DMS53 treated with DMSO at 0.1 percent for 48 hours (cell line): ENCODE data around the gene TNFAIP2.

Experiments used
- DNase-seq: peaks from one replicate; lab custom pipeline; 2025; ENCODE audit not compliant: unreplicated experiment; lab: John Stamatoyannopoulos, UW

TNFAIP2 gene

GRCh38 chr14:103134405-103134804 is 11.1 kb downstream of the TNFAIP2 start:
- no peak for DNase-seq

DNA sequence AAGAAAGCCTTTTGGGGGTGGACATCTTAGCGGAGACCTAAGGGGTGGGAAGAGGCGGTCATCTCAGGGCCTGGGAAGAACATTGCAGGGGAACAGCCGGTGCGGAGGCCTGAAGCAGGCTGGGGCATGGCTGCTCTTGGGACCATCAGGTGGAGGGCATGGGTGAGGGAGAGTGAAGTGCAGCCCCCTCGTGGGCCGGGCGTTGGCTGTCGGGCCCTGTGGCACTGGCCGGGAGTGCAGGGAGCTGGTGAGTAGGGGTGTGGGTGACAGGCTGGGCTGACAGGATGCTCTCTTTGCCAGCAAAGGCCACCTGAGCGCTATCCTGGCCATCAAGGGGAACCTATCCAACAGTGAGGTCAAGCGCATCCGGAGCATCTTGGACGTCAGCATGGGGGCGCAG is 11.7 kb downstream of the TNFAIP2 start:
- no peak for DNase-seq

DNA sequence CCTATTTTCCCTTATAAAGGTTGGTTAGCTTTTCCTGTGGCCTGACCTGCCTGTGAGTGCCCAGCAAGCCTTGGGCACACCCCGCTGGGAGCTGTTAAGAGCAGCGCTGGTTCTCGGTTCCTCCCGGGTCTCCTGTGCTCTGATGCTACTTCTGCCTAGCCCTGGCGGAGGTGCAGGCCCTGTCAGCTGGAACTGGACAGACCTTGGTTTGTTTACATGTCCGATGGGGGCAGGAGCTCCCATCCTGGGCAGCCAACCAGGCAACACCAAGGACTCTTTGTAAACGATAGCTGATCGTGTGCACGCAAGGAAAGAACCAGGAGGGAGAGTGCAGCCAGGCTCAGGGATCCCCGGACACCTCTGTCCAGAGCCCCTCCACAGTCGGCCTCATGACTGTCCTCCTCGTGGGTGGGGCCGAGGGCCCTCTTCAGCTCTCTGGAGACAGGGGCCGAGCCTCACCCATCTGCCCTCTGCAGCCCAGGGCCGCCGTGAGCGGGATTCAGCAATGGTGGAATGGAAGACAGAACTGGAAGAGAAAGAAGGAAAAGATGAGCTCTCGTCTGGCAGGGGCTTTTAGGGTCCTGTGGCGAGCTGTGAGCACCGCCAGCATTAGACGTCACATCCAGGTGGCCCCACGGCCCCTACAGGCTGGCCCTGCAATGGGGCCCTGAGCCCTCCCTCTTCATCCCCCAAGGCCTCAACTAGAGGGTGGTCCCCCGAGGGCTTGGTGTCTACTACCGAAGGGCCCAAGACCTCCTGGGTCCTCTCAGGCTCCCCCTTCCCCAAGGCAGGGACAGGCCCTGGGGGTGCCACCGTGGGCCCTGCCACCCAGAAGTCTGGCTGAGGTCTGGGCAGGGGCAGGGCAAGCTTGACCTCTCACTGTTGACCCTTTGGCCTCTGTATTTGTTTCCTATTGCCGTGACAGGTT is 12.3 kb downstream of the TNFAIP2 start:
- no peak for DNase-seq

DNA sequence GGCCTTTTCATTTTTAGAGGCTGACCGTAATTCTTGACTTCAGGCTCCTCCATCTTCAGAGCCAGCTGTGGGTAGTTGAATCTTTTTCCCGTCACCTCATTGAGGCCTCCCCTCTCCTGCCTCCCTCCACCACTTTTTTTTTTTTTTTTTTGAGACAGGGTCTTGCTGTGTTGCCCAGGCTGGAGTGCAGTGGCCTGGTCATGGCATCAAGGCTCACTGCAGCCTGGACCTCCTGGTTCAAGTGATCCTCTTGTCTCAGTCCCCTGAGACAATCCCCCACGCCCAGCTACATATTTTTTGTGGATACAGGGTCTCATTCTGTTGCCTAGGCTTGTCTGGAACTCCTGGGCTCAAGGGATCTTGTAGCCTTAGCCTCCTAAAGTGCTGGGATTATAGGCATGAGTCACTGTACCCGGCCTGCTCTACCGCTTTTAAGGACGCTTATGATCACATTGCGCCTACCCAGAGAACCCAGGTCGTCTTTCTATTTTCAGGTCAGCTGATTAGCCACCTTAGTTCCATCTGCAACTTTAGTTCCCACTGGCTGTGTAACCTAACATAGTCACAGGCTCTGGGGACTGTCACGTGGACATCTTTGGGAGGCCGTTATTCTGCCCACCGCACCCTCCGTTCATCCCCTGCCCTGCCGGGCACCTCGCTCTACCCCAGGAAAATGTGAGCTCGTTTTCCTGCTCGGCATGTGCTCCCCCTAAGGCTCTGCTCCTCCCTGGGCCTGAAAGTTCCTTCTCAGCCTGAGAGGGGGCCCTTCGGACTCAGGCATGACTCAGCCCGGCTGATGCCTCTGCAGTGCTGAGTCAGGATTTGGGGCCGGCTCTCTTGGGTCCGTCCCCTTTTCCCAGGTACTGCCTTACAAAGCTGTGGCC is 13.4 kb downstream of the TNFAIP2 start:
- no peak for DNase-seq

DNA sequence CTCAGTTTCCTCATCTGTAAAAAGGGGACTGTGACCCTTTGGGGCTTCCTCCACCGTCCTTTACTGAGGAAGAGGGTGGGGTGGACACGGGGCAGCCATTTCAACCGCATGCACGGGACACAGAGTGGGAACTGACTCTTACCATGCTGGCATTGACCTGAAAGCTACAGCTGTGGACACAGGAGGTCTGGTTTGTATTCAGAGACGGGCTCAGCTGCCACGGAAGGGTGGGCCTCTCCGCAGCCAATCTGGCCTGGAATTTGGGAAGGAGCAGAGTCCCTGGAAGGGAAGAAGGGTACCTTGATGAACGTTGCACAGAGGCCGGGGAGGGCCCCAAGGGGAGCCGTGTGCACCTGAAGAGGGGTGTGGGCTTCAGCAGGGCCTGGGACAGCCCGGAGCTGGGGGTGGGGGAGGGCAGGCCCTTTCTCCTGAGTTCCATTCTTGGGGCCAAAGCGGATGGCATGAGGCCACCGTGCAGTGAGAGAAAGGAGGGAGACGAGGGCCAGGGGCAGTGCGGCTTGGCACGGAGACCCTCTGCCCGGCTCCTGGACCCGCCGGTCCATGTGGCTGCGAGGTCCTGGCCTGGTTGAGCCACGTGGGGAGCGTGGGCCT is 14.5 kb downstream of the TNFAIP2 start:
- no peak for DNase-seq

DNA sequence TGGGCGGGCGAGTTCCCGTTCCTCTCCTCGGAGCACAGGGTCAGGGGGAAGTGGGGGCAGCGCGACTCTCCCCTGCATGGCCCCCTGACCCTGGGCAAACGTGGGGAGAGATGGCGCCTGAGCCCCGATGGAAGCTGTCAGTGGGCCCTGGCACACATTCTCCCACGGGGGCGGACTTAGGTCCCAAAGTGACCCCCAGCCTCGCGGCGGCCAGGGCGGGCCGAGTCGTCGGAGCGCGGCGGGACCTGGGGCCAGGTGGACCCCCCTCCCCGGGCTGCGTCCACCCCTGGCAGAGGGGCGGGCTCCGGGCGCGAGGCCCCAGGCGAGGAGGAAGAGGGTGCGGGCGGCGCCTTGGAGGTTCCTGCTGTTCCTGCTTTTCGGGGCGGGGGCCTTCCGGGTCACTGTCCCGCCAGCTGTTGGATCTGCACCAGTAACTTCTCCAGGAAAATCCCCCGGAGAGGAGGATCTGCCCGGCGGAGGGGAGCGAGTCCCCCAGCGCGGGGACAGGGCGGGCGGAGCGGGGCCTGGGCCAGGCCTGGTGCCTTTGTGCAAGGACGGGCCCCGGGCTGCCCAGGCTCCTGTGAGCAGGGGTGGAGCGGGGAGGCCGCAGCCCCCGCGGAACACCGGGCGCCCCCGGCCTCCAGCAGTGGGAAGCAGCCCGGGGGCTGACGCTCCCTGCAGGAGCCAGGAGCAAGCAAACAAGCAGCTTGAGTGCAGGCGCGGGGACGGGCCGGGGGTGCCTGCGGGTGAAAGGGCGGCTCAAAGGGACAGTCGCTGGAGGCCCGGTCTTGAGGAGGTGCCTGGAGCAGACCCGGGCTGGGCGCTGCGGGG is 15.3 kb downstream of the TNFAIP2 start:
- DNase-seq: no peak

DNA sequence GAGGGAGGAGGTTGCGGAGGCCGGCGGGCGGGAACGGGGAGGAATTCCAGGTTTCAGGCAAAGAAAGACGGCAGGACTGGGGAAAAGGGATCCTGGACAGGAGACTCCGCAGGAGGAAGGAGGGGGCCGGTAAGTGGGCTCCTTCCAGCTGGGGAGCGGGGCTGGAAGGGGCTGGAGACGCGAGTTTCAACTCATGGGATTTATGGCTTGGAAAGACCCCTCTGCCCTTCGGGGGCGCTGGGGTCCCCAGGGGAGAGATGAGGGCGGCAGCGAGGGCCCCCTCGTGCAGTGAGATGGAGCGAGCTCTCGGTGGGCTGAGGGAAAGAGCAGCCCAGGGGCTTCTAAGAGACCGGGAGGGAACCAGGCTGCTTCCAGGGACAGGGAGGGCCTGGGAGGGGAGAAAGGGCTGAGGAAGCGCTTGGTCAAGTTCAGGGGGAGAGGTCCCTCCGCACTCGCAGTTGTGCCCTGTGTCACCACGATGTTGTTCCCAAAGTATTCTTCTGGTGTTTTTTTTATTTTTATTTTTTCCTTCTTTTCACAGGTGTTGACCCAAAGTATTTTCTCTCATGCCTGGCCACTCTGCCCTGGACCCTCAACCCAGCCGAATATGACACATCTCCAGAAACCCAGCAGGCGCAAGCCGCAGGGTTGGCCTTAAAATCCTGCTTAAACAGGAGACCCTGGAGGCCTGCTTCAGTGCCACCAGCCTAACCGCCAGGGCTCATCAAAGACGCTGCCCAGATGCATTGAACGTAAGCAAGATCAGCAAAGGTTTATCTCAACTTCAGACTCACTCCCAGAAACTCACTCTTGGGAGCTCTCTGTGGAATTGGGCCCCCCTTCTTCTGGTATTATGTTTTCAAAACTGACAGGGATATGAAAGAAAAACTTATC is 16.1 kb downstream of the TNFAIP2 start:
- DNase-seq: no peak

- no peak for DNase-seq
Measured at GRCh38 chr14:103140316-103141109, 17.3 kb downstream of the TNFAIP2 start.

DNA sequence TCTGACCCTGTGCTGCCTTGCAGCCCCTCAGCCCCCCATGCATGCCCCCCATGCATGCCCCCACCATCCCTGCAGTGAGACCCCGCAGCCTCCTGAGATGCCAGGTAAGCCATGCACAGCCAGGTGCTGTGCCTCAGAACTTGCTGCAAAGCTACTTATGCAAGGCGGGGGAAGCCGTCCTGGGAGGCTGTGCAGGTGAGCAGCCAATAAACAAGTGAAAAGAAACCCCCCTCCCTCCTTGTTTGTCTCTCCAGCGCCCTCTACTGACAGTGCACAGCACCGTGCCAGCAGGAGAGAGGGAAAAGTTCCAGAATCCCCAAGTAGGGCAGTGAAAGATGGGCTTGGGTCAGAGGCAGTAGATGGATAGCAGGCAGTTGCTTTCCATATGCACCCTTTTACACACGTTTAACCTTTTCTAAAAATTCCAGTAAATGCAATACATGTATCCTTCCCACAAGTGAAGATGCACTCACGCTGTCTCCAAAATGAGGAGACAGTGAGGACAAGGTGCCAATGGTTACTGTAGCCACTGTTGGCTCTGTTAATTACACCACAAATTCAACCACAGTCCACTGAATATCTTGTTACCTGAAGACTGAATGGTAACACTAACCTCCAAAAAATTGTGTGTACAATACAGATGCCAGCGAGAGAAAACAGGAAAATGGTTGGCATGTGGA is 18.0 kb downstream of the TNFAIP2 start:
- no peak for DNase-seq

DNA sequence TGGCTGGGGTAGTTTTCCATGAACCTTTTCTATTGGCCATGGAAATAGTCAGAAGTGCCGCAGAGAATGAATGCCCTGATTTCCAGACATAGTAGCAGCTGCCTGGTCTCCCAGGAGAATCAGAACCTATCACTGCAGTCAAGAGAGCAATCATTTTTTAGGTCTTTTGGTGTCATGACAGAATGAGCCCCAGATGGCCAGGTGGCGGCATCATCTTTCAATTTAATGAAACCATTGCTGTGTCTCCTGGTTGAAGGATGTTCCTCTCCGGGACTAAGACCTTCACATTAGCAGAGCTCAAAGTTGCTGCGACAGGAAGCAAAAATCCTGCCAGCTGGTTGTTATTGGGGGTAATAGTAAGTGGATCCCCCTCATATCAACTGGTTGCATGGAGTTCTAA is 18.8 kb downstream of the TNFAIP2 start:
- DNase-seq: no peak

DNA sequence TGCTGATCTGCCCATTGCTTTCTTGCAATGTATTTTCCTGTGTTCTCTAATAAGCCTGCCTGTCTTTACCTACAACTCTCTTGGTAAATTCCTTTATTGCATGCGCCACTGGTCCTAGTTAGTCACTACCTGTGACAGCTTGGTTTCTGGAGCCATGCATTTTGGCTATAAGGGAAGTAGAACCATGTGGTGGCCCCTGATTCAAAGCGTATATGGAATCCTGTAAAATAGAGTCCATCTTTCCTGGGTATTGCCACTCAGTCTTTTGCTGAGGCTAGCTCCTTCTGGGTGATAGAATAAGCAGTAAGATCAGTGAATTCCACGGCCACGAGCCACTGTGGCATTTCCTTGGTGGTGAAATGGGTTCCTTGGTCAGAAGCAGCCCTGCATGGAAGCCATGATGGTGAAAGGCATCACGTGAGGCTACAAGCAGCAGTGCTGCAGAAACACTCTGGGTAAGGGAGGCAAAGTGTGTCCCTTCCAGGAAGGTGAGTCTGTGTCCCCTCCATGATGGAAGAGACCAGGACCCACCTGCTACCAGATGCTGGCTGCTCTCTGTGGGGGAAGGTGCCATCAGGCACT is 19.6 kb downstream of the TNFAIP2 start:
- no peak for DNase-seq

DNA sequence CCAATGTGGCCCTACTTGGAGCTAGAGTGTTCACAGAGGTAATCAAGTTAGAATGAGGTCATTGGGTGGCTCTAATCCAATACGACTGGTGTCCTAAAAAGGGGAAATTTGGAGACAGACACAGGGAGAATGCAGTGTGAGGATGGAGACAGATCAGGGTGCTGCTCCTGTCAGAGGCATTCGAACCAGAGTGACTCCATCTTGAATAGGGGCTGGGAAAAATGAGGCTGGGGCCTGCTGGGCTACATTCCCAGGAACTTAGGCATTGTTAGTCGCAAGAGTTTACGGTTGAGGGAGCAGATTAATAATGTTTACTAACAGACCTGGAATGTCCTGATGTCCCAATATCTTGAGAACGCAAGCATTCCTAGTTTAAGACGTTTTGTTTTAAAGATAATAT is 20.2 kb downstream of the TNFAIP2 start:
- no peak for DNase-seq

DNA sequence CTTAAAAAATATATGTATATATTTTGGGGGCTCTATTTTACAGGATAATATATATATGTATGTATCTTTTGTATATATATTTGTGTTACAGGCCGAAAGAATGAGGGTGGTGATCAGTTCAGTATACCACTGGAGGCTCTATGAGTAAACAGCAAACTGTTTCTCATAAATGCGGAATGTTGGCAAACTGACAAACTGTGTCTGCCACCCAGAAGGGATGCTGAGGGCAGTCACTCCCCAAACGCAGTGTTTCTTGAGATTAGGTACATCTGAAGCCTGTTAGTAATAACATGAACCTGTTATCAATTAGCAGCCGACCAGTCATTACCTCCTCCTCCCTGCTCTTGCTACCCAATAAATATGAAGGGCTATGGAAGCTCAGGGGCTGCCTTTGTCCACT is 20.8 kb downstream of the TNFAIP2 start:
- DNase-seq: no peak

GRCh38 chr14:103146141-103146709 is 23.0 kb downstream of the TNFAIP2 start:
- no peak for DNase-seq

- no peak for DNase-seq
Measured at GRCh38 chr14:103149351-103150237, 26.3 kb downstream of the TNFAIP2 start.

GRCh38 chr14:103151270-103151945 is 28.1 kb downstream of the TNFAIP2 start:
- DNase-seq: no peak
